Common myeloid progenitor, CD34-positive (primary cell): ENCODE data around the gene ZBED4.

Experiments used
- CTCF ChIA-PET: fragments of 350-600 bp; sonication (Branson Sonifier 250); formaldehyde crosslinking; loops from one replicate; lab custom pipeline; 2021; ENCODE audit warnings: antibody characterized with exemption; lab: Charles Lee
- POLR2A ChIA-PET: fragments of 350-600 bp; sonication (Branson Sonifier 250); formaldehyde crosslinking; loops from one replicate; lab custom pipeline; 2021; ENCODE audit warnings: antibody characterized with exemption; lab: Charles Lee
- DNase-seq, 3 donors: peaks; one replicate each; pipeline versions ENCODE4 v3.0.0 to v3.0.0-alpha.2; 2013
- H3K27ac ChIP-seq, 2 experiments: 1 replicate in 1 of 2; 2 replicates in 1 of 2; pipeline ENCODE4 v1.7.0; 2013; ENCODE audit warnings: inconsistent platforms in 2 of 2, low read length in 2 of 2, mild to moderate bottlenecking in 2 of 2, low read depth in 1 of 2, moderate library complexity in 1 of 2; ENCODE audit not compliant: severe bottlenecking in 2 of 2, insufficient read depth in 1 of 2, poor library complexity in 1 of 2
- H3K27me3 ChIP-seq, 5 experiments: replicated peaks in 2 of 5; 1 replicate in 3 of 5; 2 replicates in 2 of 5; pipeline versions ENCODE4 v1.6.1 to v1.7.0; 2013; ENCODE audit warnings: low read length in 4 of 5, mild to moderate bottlenecking in 2 of 5, moderate library complexity in 2 of 5, inconsistent platforms in 1 of 5; ENCODE audit not compliant: insufficient read depth in 5 of 5, control insufficient read depth in 4 of 5
- H3K36me3 ChIP-seq, 4 experiments: 1 replicate in 2 of 4; 2 replicates in 2 of 4; pipeline versions ENCODE4 v1.6.1 to v1.7.0; 2013; ENCODE audit warnings: low read length in 3 of 4, control low read depth in 1 of 4, mild to moderate bottlenecking in 1 of 4; ENCODE audit not compliant: control insufficient read depth in 4 of 4, insufficient read depth in 4 of 4
- H3K4me1 ChIP-seq, 4 experiments: 1 replicate in 3 of 4; 2 replicates in 1 of 4; pipeline versions ENCODE4 v1.6.1 to v1.7.1; 2013; ENCODE audit warnings: low read length in 3 of 4, mild to moderate bottlenecking in 3 of 4, control low read depth in 1 of 4, inconsistent platforms in 1 of 4, moderate library complexity in 1 of 4; ENCODE audit not compliant: control insufficient read depth in 4 of 4, insufficient read depth in 4 of 4; ENCODE audit errors: control extremely low read depth in 1 of 4
- H3K4me3 ChIP-seq, 7 experiments: 1 replicate in 4 of 7; 2 replicates in 3 of 7; pipeline versions ENCODE4 v1.5.1 to v1.7.0; 2013; ENCODE audit warnings: mild to moderate bottlenecking in 7 of 7, low read length in 6 of 7, moderate library complexity in 6 of 7, inconsistent platforms in 2 of 7, low read depth in 2 of 7, control low read depth in 1 of 7; ENCODE audit not compliant: insufficient read depth in 4 of 7, control insufficient read depth in 1 of 7; ENCODE audit errors: extremely low read depth in 1 of 7
- H3K9me3 ChIP-seq, 5 experiments: 1 replicate in 4 of 5; 2 replicates in 1 of 5; pipeline versions ENCODE4 v1.6.1 to v1.7.1; 2013; ENCODE audit warnings: low read length in 4 of 5, mild to moderate bottlenecking in 2 of 5, inconsistent platforms in 1 of 5, low read depth in 1 of 5, moderate library complexity in 1 of 5; ENCODE audit not compliant: control insufficient read depth in 4 of 5, insufficient read depth in 2 of 5; ENCODE audit errors: control extremely low read depth in 1 of 5
- WGBS: methylation state at CpG from one replicate; pipeline ENCODE4 v1.1.5; 2013; ENCODE audit not compliant: insufficient coverage; 5-methylcytosine and 5-hydroxymethylcytosine counted together

The ZBED4 gene

DNA sequence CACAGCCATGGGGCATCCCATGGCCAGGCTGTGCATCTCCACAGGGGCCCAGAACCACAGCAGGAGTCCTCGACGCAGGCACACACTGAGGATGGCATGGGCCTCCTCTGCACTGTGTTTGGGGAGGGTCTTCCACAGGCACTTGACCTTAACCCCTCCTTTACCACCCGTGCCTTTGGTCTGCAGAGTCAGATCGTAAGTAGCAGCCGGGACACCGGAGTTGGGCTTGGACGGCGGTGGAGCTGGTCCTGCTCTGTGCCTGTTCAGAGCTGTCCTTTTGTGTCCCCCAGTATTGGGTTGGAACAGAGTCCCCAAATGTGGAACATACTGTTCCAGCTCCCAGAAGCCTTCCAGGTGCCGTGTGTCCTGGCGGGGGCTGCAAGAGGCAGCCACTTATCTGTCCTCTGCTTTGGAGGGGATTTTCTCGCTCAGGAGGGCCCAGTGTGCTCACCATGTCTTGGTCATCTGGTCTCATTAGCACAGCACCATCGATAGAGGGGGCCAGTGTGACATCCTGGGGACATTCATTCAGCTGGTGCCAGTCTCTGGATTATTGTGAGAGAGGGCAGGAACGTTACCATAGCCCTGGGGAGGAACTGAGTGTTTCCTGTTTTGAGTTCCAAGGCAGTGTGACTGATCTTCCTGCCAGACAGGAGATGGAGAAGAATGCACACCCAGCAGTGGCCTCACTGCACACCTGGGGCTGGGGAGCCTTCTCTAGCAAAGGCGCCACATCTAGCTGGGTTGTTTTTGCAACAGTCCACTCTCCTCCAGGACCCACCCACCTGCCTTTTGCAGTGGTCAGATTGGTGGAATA, 77.2 kb downstream of the ZBED4 start:
- ChIA-PET CTCF (interaction anchor here (0.6 to 5.3 kb wide), 33 partner anchors 11 to 307 kb away, joined by 3 to 63 read pairs (median 5); partner anchors contain the start of gene MLC1), POLR2A (interaction anchor here (0.8 to 2.8 kb wide), 7 partner anchors 13 to 260 kb away, joined by 3 to 54 read pairs (median 7); partner anchors contain the start of genes ALG12, CRELD2 and PIM3)
- peaks cover 11 to 63% (median 59%) of the 10 kb centered on the region in 4 experiments for H3K4me1 ChIP-seq
- H3K9me3 ChIP-seq: no peaks in the 10 kb centered on the region
- WGBS: 39% methylated on average over 14 of the region's 14 CpGs
- H3K36me3 ChIP-seq: no peaks in the 10 kb centered on the region
- peak; percentile 89 to 91 (median 90) for DNase-seq
- H3K27ac ChIP-seq: peak overlapping the region; percentile 40 to 49
- peak overlapping the region in 1 of 7 experiments; percentile 14 for H3K4me3 ChIP-seq
- H3K27me3 ChIP-seq: no peaks in the 10 kb centered on the region

DNA sequence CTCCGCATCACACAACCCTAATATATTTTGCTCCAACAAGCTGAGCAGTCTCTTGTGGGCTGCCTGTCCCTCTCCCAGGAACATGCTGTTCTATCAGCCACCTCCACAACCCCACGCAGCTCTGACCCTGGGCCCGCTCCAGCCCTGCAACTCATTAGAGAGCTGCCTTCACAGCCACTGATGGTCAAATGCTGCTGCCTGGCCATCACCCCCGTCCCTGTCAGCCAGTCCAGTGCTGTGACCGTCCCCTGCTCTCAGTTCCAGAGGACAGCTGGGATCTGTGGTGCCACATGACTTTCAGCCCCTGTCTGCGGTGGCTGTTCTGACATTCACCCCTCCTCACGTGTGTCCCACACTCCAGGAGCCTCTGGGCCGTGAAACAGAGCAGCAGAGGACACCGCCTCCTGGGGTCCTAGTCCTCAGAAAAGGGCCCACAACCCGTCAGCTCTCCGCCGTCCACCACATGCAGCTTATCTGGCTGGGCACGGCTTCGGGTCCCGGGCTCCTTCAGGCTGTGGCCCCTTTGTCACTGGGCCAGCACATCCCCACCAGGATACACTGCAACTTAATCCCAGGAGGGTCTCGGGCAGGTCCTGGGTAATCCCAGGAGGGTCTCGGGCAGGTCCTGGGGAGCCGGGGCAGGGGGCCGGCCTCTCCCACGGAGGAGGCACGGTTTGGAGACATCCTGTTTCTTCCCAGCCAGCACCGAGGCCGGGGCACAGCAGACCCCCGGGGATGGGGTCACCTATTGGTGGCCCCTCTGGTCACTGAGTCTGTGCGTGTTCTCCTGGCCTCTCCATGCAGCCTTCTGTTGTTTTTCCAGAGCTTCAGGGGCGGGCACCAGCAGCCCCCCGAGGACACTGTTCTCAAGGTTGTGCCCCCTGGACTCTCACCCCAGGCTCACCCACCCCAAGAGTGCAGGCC, 79.9 kb downstream of the ZBED4 start:
- Histone ChIP-seq H3K27ac (peak overlapping the region; percentile 72 to 90), H3K4me1 (peaks cover 8 to 78% (median 73%) of the 10 kb centered on the region in 4 experiments), H3K36me3 (no peaks in the 10 kb centered on the region), H3K9me3 (no peaks in the 10 kb centered on the region), H3K4me3 (peak overlapping the region in 5 of 7 experiments; percentile 62 to 83 (median 75)), H3K27me3 (no peaks in the 10 kb centered on the region)
- WGBS: 86% methylated on average over 27 of the region's 27 CpGs
- no peak for DNase-seq
- ChIA-PET CTCF (interaction anchor here (1.1 to 5.3 kb wide), 8 partner anchors 28 to 97 kb away, joined by 3 to 47 read pairs (median 6); no protein-coding TSS in a partner anchor), POLR2A (interaction anchor here (0.6 to 2.3 kb wide), 8 partner anchors 8 to 49 kb away, joined by 3 to 13 read pairs (median 4); partner anchors contain the start of gene PIM3)

GRCh38 chr22:49934160-49934890, 80.7 kb downstream of the ZBED4 start:
- Histone ChIP-seq H3K36me3 (no peaks in the 10 kb centered on the region), H3K27me3 (no peaks in the 10 kb centered on the region), H3K9me3 (no peaks in the 10 kb centered on the region), H3K27ac (peak overlapping the region; percentile 72 to 90), H3K4me3 (peak overlapping the region; percentile 45 to 83 (median 72)), H3K4me1 (peaks cover 8 to 77% (median 71%) of the 10 kb centered on the region in 4 experiments)
- 31% methylated on average over 13 of the region's 24 CpGs for WGBS
- ChIA-PET CTCF (interaction anchor here (1.2 to 5.3 kb wide), 6 partner anchors 33 to 90 kb away, joined by 3 to 47 read pairs (median 6); no protein-coding TSS in a partner anchor), POLR2A (interaction anchor here (0.6 to 2.3 kb wide), 7 partner anchors 9 to 49 kb away, joined by 3 to 13 read pairs (median 4); partner anchors contain the start of gene PIM3)
- peak; percentile 65 to 91 (median 86) for DNase-seq

DNA sequence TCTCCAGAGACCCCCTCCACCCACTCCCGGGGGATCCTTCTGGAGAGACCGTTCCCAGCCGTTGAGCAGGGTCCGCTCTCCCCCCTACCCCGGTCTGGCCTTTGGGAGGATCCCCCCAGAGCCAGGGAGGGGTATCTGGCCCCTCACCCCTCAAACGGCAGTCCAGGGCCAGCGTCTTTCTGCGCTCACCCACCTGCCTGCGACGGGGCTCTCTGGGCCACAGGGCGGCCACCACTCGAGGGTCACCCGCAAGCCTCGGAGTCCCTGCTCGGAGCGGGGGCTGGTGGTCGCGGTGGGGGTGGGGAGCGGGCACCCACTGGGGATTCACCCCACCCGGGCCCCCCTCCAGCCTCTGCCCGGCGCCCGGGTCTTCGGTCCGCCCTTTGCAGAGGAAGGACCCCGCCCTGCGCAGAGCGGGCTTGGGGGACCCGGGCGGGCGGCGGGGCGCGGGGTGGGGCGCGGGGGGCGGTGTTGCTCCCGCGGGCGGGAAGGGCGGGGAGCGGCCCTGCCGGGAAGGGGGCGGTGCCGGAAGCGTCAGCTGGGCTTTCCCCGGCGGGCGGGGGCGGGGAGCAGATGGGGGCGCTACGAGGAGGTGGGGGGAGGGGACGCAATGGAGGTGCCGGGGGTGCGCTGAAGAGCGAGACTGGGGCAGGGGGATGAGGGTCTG, 81.4 kb downstream of the ZBED4 start:
- no peaks in the 10 kb centered on the region for H3K9me3 ChIP-seq
- POLR2A ChIA-PET: interaction anchor here (3.2 kb wide), 1 partner anchor 26 kb away, joined by 51 read pairs; the partner anchor contains the start of gene PIM3
- H3K27me3 ChIP-seq: no peaks in the 10 kb centered on the region
- H3K4me3 ChIP-seq: peak overlapping the region; percentile 45 to 83 (median 72)
- peak overlapping the region; percentile 72 to 90 for H3K27ac ChIP-seq
- CTCF ChIA-PET: no interaction called here
- H3K36me3 ChIP-seq: no peaks in the 10 kb centered on the region
- H3K4me1 ChIP-seq: peaks cover 8 to 72% (median 66%) of the 10 kb centered on the region in 4 experiments
- peak; percentile 82 to 94 (median 93) for DNase-seq
- 0% methylated on average over 17 of the region's 56 CpGs for WGBS

DNA sequence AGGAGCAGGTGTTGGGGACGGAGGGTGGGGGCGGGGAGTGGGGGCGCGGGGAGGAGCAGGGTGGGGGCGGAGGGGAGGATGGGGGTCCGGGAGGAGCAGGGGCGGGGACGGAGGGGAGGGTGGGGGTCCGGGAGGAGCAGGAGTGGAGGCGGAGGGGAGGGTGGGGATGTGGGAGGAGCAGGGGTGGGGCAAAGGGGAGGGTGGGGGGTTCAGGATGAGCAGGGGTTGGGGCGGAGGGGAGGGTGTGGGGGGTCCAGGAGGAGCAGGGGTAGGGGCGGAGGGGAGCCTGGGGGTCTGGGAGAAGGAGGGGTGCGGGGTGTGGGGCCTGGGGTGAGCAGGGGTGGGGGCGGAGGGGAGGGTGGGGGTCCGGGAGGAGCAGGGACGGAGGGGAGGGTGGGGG, 81.9 kb downstream of the ZBED4 start:
- POLR2A ChIA-PET: interaction anchor here (0.7 to 3.2 kb wide), 6 partner anchors 21 to 213 kb away, joined by 3 to 51 read pairs (median 5); partner anchors contain the start of gene PIM3
- H3K4me3 ChIP-seq: peak overlapping the region in 1 of 7 experiments; percentile 63
- no peaks in the 10 kb centered on the region for H3K36me3 ChIP-seq
- peak in 2 of 3 donors; percentile 71 to 87 for DNase-seq
- H3K27ac ChIP-seq: no peak overlapping the region
- H3K9me3 ChIP-seq: no peaks in the 10 kb centered on the region
- H3K4me1 ChIP-seq: peaks cover 8 to 67% (median 61%) of the 10 kb centered on the region in 4 experiments
- H3K27me3 ChIP-seq: no peaks in the 10 kb centered on the region
- no CpG with 5 or more reads among the region's 16 CpGs for WGBS
- CTCF ChIA-PET: interaction anchor here (0.8 to 2.0 kb wide), 5 partner anchors 14 to 58 kb away, joined by 3 to 5 read pairs (median 4); partner anchors contain the start of gene PIM3
